Activated CD4-positive, alpha-beta T cell treated with anti-CD3 and anti-CD28 coated beads, Interleukin-2, amount 50 U/mL, for 16 hours (primary cell): ENCODE data around the gene GNAL.
"Not testable (repeated sequence)": the region's sequence is repeated elsewhere in the genome, so short reads cannot be mapped to it uniquely, and the experiment has no call there.

ENCODE experiments used
- DNase-seq: peaks from one replicate; pipeline ENCODE4 v3.0.0-alpha.2; 2020

GNAL gene

GRCh38 chr18:11884396-11885030, 195.4 kb downstream of the GNAL start:
- DNase-seq = no peak

GRCh38 chr18:11885278-11885947, 196.3 kb downstream of the GNAL start:
- no peak for DNase-seq

- no peak for DNase-seq
Observed at GRCh38 chr18:11886577-11887110, 197.6 kb downstream of the GNAL start.

GRCh38 chr18:11887328-11888128, 198.5 kb downstream of the GNAL start:
- DNase-seq = peak; percentile 36

GRCh38 chr18:11888726-11889125, 199.7 kb downstream of the GNAL start:
- no peak for DNase-seq

GRCh38 chr18:11889284-11889683, 200.2 kb downstream of the GNAL start:
- no peak for DNase-seq

GRCh38 chr18:11891737-11892136, 202.7 kb downstream of the GNAL start:
- DNase-seq = no peak

GRCh38 chr18:11892438-11892837, 203.4 kb downstream of the GNAL start:
- not testable (repeated sequence) for DNase-seq

- no peak for DNase-seq
Observed at GRCh38 chr18:11897781-11898180, 208.7 kb downstream of the GNAL start.

- DNase-seq = no peak
Observed at GRCh38 chr18:11899063-11899462, 210.0 kb downstream of the GNAL start.

- no peak for DNase-seq
Observed at GRCh38 chr18:11901826-11902438, 212.9 kb downstream of the GNAL start.

GRCh38 chr18:11902522-11903292, 213.6 kb downstream of the GNAL start:
- DNase-seq = no peak

- DNase-seq = no peak
Observed at GRCh38 chr18:11905613-11906012, 216.5 kb downstream of the GNAL start.

GRCh38 chr18:11906176-11906575, 217.1 kb downstream of the GNAL start:
- DNase-seq = no peak

GRCh38 chr18:11906926-11907874, 218.1 kb downstream of the GNAL start:
- DNase-seq = no peak

GRCh38 chr18:11908182-11909060, 219.4 kb downstream of the GNAL start, which contains the start of gene MPPE1:
MPPE1 (minus strand) TSS chr18:11908317; CDS start chr18:11897264, 11,053 bp downstream.
- peak; percentile 90 for DNase-seq

GRCh38 chr18:11909061-11909455, 220.0 kb downstream of the GNAL start:
- peak; percentile 20 for DNase-seq

GRCh38 chr18:11909591-11910026, 220.5 kb downstream of the GNAL start:
- DNase-seq = peak; percentile 33

GRCh38 chr18:11916880-11917279, 227.8 kb downstream of the GNAL start:
- DNase-seq = not testable (repeated sequence)

GRCh38 chr18:11919522-11919921, 230.5 kb downstream of the GNAL start:
- not testable (repeated sequence) for DNase-seq
